K562 (cell line): Measurements from ENCODE around the gene ERI2. TPM values are rescaled to one million over a fixed set of nuclear protein-coding genes. Genes with fewer than 3 reads are reported as not detected.
A peak's percentile ranks its signal among the peaks of the same experiment; 100 is the strongest.

Experiments used
- BMI1 ChIP-seq: fragments of 150-350 bp; IDR thresholded peaks from 2 replicates; pipeline ENCODE4 v1.6.1; 2014; ENCODE audit warnings: low read length
- EGR1 ChIP-seq: fragments of 450-650 bp; conservative IDR thresholded peaks from 2 replicates; pipeline ENCODE4 v1.6.1; 2017; ENCODE audit warnings: mild to moderate bottlenecking
- HNRNPUL1 ChIP-seq: fragments of 200-400 bp; formaldehyde crosslinking; IDR thresholded peaks from 2 replicates; pipeline ENCODE4 v1.6.1; 2017; ENCODE audit warnings: low read length
- ILF3 ChIP-seq: fragments of 450-650 bp; IDR thresholded peaks from 2 replicates; pipeline ENCODE4 v1.6.1; 2018; ENCODE audit warnings: antibody characterized with exemption, mild to moderate bottlenecking, moderate library complexity, borderline replicate concordance
- MAFG ChIP-seq: fragments of 450-650 bp; conservative IDR thresholded peaks from 2 replicates; pipeline ENCODE4 v1.6.1; 2016; ENCODE audit warnings: missing genetic modification characterization, missing compliant biosample characterization
- MTF1 ChIP-seq: fragments of 250-450 bp; sonication (Bioruptor Pico); IDR thresholded peaks from 2 replicates; pipeline ENCODE4 v1.9.0; 2021; ENCODE audit warnings: moderate library complexity, mild to moderate bottlenecking, inconsistent platforms, borderline replicate concordance
- MYC ChIP-seq, 2 experiments: fragments of 250-450 bp in 1 of 2; sonication (Bioruptor Pico) in 1 of 2; IDR thresholded peaks; 2 replicates each; pipeline versions ENCODE4 v1.5.1 to v1.6.1; 2012 to 2021; ENCODE audit warnings: low read depth in 2 of 2, borderline replicate concordance in 1 of 2, improper control_type of control experiment in 1 of 2, low read length in 1 of 2, mild to moderate bottlenecking in 1 of 2, moderate library complexity in 1 of 2
- NEUROD1 ChIP-seq: fragments of 150-350 bp; IDR thresholded peaks from 2 replicates; pipeline ENCODE4 v1.6.1; 2014; ENCODE audit warnings: borderline replicate concordance, low read length, low read depth; ENCODE audit not compliant: partially characterized antibody
- RBM39 ChIP-seq: fragments of 200-400 bp; formaldehyde crosslinking; optimal IDR thresholded peaks from 2 replicates; pipeline ENCODE3; 2018; ENCODE audit warnings: low read depth, low read length
- SNRNP70 ChIP-seq: fragments of 200-400 bp; formaldehyde crosslinking; optimal IDR thresholded peaks from 2 replicates; pipeline ENCODE3; 2017; ENCODE audit warnings: low read depth, low read length
- SPI1 ChIP-seq: IDR thresholded peaks from 2 replicates; pipeline ENCODE4 v1.6.1; 2011; ENCODE audit warnings: low read depth, low read length, control low read depth, borderline replicate concordance
- TEAD2 ChIP-seq: fragments of 450-650 bp; IDR thresholded peaks from 2 replicates; pipeline ENCODE4 v1.6.1; 2016; ENCODE audit warnings: missing genetic modification characterization, control low read depth, missing compliant biosample characterization
- U2AF1 ChIP-seq: fragments of 200-400 bp; formaldehyde crosslinking; optimal IDR thresholded peaks from 2 replicates; pipeline ENCODE3; 2017; ENCODE audit warnings: mild to moderate bottlenecking, low read depth, low read length, moderate library complexity
- ZNF263 ChIP-seq: sonication (generic); formaldehyde crosslinking; IDR thresholded peaks from 2 replicates; pipeline ENCODE4 v1.8.0; 2022; ENCODE audit warnings: mild to moderate bottlenecking, missing genetic modification reagents, borderline replicate concordance
- ZNF318 ChIP-seq, 2 experiments: fragments of 450-650 bp; IDR thresholded peaks; 2 replicates each; pipeline ENCODE4 v1.6.1; 2016; ENCODE audit warnings: mild to moderate bottlenecking in 2 of 2, borderline replicate concordance in 1 of 2, low read depth in 1 of 2, moderate library complexity in 1 of 2
- ZNF347 ChIP-seq: fragments of 450-650 bp; formaldehyde crosslinking; IDR thresholded peaks from 2 replicates; pipeline ENCODE4 v1.4.0; 2020; ENCODE audit warnings: low read depth, mild to moderate bottlenecking, moderate library complexity
- ZNF408 ChIP-seq: fragments of 250-450 bp; sonication (Bioruptor Pico); IDR thresholded peaks from 2 replicates; pipeline ENCODE4 v1.4.0; 2020; ENCODE audit warnings: low read depth, mild to moderate bottlenecking, moderate library complexity
- ZSCAN32 ChIP-seq: fragments of 450-650 bp; formaldehyde crosslinking; IDR thresholded peaks from 2 replicates; pipeline ENCODE4 v1.4.0; 2020; ENCODE audit warnings: mild to moderate bottlenecking, moderate library complexity
- polyA plus RNA-seq, 8 experiments: library from polyadenylated mRNA; depleted of rRNA in 4 of 8; stranded (reverse) in 5 of 8; unstranded in 3 of 8; fragments of >200 nt; fragmentation: Nextera tagmentation in 2 of 8; fragmentation: Illumina TruSeq in 1 of 8; extraction: Ambion mirVana in 2 of 8; extraction: Trizol in 1 of 8; gene quantifications; 2 replicates each; pipeline versions ENCODE4 v1.2.1 to v1.2.3, GENCODE V29; 2011 to 2014; ENCODE audit warnings: inconsistent platforms in 1 of 8, missing spikeins in 1 of 8
- total RNA-seq, 7 experiments: library from RNA; depleted of rRNA in 6 of 7; stranded (reverse); fragments of >200 nt in 6 of 7; fragmentation: Illumina TruSeq in 2 of 7; extraction: Trizol in 2 of 7; gene quantifications; 2 replicates each; pipeline versions ENCODE4 v1.2.1 to v1.2.3, GENCODE V29; 2011 to 2021; ENCODE audit warnings: low replicate concordance in 1 of 7

Gene ERI2
- total and polyA plus RNA-seq, 9 of the 15 experiments (the other 6 are each of a cell fraction or from before 2014, with no cell fraction given): 23.3 to 57.0 (median 48.1) TPM

DNA sequence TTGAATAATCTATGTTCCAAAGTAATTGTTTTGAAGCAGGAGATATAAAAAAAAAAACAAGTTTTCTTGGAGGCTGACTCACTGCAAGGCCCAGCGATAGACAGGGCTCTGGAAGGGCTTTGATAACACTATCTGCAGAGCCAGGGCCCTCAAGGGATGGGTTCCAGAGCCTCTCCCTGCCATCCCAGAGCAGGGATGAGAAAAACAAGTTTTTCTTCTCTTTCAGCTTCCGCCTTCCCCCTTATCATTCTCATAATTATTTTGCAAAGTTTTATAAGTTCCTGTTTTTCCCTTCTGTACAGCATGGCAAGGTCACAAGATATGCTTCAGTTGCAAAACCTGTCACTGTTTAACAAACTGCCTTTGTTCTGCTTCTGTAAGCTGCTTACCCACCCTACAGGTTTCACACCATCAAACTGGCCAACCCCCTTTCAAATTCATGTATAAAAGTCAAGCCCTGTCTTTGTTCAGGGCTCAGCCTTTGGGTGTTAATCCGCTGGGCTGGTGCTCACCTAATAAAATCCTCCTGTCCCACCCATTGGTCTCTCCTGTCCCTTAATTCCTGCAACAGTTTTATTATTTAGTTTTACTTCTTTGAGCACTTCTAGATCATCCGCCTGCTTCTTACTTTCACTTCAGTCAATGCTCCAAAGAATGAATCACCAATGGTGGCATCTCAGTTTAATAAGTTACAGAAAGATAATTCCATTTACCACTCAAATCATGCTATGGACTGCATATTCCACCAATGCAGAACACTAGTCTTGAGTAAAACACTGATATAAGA is 59.0 kb downstream of the ERI2 start (continued):
- TF ChIP-seq MAFG (tag) (peak; percentile 75), HNRNPUL1 (no peak), RBM39 (no peak), ZNF318 (IDR thresholded peaks at IDR 0.05; ENCODE audit: borderline replicate concordance in 1 of 2, low read depth in 1 of 2) (no peak; a peak in 1 of 4 replicates), SNRNP70 (no peak), MTF1 (CRISPR knock-in tag) (no peak), NEUROD1 (peak; percentile 93), EGR1 (no peak), MYC (IDR thresholded peaks at IDR 0.05; ENCODE audit: low read depth, low read length) (peak; percentile 40; the same call in 1 of the 2 replicates), MYC (CRISPR knock-in tag; IDR thresholded peaks at IDR 0.05; ENCODE audit: borderline replicate concordance, low read depth) (no peak; the same call in 1 of the 2 replicates), ZSCAN32 (no peak), TEAD2 (no peak), ZNF347 (CRISPR knock-in tag) (no peak), BMI1 (no peak), ILF3 (peak; percentile 55; the same call in 1 of the 2 replicates), ZNF263 (CRISPR knock-in tag) (no peak), ZNF408 (CRISPR knock-in tag) (no peak), U2AF1 (no peak), SPI1 (no peak)
